GM10248 (cell line): ENCODE measurements around the gene HLA-DRB1.
"Not testable (repeated sequence)": the region's sequence is repeated elsewhere in the genome, so short reads cannot be mapped to it uniquely, and the experiment has no call there.

ENCODE experiments used
- CTCF ChIA-PET: fragments of 300-600 bp; sonication (Branson Sonifier 250); formaldehyde crosslinking; extraction: SDS; loops from one replicate; lab custom pipeline; 2021; ENCODE audit warnings: antibody characterized with exemption; lab: Yijun Ruan, JAX
- POLR2A ChIA-PET: fragments of 350-650 bp; sonication (Branson Sonifier 250); formaldehyde crosslinking; extraction: SDS; loops from one replicate; lab custom pipeline; 2020; ENCODE audit warnings: antibody characterized with exemption; lab: Yijun Ruan, JAX
- DNase-seq: peaks from one replicate; pipeline ENCODE4 v3.0.0; 2012; ENCODE audit errors: extremely low spot score
- TF ChIP-seq, protein P1 (sequence below): IDR thresholded peaks from 2 replicates; pipeline ENCODE4 v1.5.1; 2012; ENCODE audit warnings: mild to moderate bottlenecking, low read depth; ENCODE audit errors: extremely low read depth, missing control alignments, control extremely low read depth

The HLA-DRB1 gene

DNA sequence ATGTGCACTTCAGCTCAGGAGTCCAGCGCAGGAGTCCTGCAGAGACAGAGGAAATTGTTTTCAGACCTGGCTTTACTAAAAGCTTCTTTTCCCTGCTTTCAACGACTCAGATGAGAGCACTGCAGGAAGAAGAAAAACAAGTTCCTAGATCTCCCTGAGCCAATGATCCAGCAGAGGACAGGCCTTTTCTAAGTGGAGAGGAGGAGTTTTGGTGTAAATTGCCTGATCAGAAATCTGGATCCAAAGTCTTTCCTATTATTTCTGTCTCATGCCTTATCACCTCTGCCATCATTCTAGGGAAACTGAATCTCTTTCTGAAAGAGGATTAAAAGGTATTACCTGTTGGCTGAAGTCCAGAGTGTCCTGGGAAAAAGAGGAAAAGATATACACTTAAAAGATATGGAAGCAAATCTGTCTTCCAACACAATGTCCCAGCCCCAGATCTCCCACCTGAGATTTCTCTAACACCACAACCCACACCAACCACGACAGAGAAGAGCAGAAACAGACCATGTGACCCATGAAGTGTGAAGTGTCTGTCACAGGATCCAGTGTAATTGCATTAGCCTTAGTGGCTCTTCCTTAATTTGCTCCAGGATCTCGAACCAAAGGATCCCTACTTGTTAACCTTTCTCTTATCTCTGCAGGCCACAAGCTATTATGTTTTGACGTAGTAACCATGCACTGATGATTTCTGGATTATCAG, 36.5 kb downstream of the HLA-DRB1 start:
- CTCF ChIA-PET: interaction anchor here (1.1 kb wide), 1 partner anchor 11 kb away, joined by 3 read pairs; no protein-coding TSS in a partner anchor
- POLR2A ChIA-PET: no interaction called here

DNA sequence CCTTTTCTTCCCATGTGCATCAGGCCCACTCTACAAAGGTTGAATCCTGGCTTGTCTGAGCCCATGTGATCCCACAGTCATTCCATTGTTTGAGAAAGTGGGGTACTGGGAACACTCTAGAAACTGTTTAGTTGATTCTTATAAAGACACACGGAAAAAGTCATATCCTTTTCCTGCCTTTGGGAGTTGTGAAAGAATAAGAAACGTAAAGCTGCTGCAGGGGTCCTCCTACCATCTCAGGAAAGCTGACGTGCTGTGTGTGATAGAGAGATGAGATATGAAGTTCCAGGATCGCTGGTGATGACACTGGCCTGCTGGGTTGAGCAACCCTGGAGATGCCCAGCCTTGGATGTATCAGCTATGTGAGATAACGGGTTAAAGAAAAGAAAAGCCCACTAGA, 38.2 kb downstream of the HLA-DRB1 start:
- CTCF ChIA-PET: interaction anchor here (0.9 kb wide), 1 partner anchor 10 kb away, joined by 3 read pairs; no protein-coding TSS in a partner anchor
- TF ChIP-seq, protein P1, sequence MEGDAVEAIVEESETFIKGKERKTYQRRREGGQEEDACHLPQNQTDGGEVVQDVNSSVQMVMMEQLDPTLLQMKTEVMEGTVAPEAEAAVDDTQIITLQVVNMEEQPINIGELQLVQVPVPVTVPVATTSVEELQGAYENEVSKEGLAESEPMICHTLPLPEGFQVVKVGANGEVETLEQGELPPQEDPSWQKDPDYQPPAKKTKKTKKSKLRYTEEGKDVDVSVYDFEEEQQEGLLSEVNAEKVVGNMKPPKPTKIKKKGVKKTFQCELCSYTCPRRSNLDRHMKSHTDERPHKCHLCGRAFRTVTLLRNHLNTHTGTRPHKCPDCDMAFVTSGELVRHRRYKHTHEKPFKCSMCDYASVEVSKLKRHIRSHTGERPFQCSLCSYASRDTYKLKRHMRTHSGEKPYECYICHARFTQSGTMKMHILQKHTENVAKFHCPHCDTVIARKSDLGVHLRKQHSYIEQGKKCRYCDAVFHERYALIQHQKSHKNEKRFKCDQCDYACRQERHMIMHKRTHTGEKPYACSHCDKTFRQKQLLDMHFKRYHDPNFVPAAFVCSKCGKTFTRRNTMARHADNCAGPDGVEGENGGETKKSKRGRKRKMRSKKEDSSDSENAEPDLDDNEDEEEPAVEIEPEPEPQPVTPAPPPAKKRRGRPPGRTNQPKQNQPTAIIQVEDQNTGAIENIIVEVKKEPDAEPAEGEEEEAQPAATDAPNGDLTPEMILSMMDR: no peak
- DNase-seq: no peak
- POLR2A ChIA-PET: no interaction called here

More for the DNA sequence above, 36.5 kb downstream of the HLA-DRB1 start:
- no peak for DNase-seq
- TF ChIP-seq, protein P1: no peak

- POLR2A ChIA-PET: no interaction called here
- CTCF ChIA-PET: no interaction called here
- DNase-seq: no peak
- TF ChIP-seq, protein P1: no peak
Measured at GRCh38 chr6:32539839-32540238, 49.8 kb downstream of the HLA-DRB1 start.

- POLR2A ChIA-PET, CTCF ChIA-PET, DNase-seq: not testable (repeated sequence)
Measured at GRCh38 chr6:32530431-32530793, 59.2 kb downstream of the HLA-DRB1 start.

DNA sequence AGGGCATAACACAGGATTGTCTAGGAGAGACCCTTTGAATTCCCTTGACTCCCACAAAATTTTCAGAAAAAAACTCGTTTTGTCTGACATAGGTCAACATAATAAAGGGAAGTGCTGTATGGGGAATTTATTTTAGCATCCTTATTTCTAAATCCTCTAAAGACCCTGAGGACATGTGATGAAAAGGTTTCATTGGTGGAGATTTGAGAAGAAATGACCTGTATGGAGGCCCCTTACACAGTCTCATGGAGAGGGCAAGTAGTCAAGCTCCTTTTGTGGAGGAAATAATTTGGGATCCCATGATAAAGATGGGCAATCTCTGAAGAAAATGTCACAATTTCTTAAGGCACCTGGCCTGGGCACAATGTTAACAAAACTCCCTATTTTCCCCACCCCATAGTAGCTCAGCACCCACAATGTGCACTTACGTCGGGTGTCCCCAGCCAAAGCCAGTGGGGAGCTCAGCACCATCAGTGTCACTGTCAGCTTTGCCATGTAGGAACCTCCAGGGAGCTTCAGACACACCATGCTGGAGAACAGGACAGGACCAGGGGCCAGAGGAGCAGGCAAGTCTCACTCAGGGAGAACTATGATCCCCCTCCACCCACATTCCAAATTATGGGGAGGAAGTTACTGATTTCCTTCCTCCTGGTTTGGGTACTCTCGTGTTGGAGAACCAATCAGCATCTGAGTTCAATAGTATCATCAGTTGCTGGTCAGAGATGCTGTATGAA, 59.8 kb downstream of the HLA-DRB1 start, which contains the start of gene HLA-DRB5:
HLA-DRB5 (minus strand) TSS at position 591 of the 734 bp plus-strand sequence; CDS start at position 528, 63 bp downstream.
- peak; percentile 15 for DNase-seq
- CTCF ChIA-PET: no interaction called here

More for the DNA sequence above, 59.8 kb downstream of the HLA-DRB1 start, which contains the start of gene HLA-DRB5:
- TF ChIP-seq, protein P1: no peak
- POLR2A ChIA-PET: no interaction called here
